Panc1 (cell line): Measurements from ENCODE around the gene RIPPLY1.

Experiments used
- POLR2AphosphoS5 ChIP-seq: IDR thresholded peaks from 2 replicates; pipeline ENCODE4 v1.6.1; 2012; ENCODE audit warnings: mild to moderate bottlenecking, low read depth, low read length, moderate library complexity
- TF ChIP-seq, protein P1 (sequence below): fragments of 450-650 bp; IDR thresholded peaks from 2 replicates; pipeline ENCODE4 v1.5.1; 2017; ENCODE audit warnings: mild to moderate bottlenecking

DNA sequence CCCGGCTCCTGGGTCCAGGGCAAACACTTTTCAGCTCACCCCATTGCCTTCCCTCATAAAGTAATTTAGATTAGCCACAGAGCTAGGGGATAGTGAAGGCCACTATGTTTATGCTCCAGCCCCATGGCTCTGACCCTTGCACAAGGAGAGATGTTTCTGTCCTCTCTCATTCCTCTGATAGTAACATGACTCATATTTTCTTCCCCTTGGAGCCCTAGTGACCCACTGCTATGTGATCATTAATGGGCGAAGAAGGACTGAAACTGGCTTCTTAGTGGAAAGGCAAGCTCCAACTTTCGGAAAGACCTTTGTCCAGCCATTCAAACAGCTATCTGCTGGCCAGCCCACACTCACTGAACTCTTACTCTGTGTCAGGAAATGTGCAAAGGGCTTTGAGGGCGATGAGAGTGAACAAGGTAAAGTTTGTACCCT lies 29.4 kb upstream of the RIPPLY1 start:
- TF ChIP-seq, protein P1, sequence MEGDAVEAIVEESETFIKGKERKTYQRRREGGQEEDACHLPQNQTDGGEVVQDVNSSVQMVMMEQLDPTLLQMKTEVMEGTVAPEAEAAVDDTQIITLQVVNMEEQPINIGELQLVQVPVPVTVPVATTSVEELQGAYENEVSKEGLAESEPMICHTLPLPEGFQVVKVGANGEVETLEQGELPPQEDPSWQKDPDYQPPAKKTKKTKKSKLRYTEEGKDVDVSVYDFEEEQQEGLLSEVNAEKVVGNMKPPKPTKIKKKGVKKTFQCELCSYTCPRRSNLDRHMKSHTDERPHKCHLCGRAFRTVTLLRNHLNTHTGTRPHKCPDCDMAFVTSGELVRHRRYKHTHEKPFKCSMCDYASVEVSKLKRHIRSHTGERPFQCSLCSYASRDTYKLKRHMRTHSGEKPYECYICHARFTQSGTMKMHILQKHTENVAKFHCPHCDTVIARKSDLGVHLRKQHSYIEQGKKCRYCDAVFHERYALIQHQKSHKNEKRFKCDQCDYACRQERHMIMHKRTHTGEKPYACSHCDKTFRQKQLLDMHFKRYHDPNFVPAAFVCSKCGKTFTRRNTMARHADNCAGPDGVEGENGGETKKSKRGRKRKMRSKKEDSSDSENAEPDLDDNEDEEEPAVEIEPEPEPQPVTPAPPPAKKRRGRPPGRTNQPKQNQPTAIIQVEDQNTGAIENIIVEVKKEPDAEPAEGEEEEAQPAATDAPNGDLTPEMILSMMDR, result no peak
- no peak for TF ChIP-seq POLR2AphosphoS5
